ENCODE results near the gene FAM81B.

DNA sequence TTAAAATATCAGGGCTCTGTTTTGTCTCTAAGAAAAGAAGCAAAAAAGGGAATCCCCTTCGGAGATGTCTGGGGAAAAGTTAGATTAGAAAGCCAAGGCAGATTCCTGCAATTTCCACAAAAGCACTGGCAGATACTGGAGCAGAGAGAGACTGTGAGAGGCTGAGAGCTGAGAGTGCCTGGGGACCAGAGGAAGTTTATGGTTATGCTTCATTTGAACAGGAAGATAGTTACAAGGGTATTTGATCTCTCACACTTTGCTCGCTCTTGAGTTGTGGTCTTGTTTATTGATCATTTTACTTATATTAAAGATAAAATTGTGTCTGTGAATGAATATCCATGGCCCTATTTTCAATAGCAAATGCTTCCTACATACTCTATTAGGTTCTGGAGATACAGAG, 32.8 kb upstream of the FAM81B start:
- no peak for TF ChIP-seq POLR2A (IDR thresholded peaks at IDR 0.05; ENCODE audit: low read depth)
- TF ChIP-seq, protein P1, sequence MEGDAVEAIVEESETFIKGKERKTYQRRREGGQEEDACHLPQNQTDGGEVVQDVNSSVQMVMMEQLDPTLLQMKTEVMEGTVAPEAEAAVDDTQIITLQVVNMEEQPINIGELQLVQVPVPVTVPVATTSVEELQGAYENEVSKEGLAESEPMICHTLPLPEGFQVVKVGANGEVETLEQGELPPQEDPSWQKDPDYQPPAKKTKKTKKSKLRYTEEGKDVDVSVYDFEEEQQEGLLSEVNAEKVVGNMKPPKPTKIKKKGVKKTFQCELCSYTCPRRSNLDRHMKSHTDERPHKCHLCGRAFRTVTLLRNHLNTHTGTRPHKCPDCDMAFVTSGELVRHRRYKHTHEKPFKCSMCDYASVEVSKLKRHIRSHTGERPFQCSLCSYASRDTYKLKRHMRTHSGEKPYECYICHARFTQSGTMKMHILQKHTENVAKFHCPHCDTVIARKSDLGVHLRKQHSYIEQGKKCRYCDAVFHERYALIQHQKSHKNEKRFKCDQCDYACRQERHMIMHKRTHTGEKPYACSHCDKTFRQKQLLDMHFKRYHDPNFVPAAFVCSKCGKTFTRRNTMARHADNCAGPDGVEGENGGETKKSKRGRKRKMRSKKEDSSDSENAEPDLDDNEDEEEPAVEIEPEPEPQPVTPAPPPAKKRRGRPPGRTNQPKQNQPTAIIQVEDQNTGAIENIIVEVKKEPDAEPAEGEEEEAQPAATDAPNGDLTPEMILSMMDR (IDR thresholded peaks at IDR 0.05) = no peak
- TF ChIP-seq POLR2AphosphoS5 (IDR thresholded peaks at IDR 0.05) = no peak

Measured in esophagus muscularis mucosa (tissue), 3 donors.